SK-N-SH treated with all-trans-retinoic acid at 6 μM for 48 hours (cell line): Measurements from ENCODE around the gene WSCD2.

ENCODE experiments used
- ATAC-seq: fragments of 200-7000 bp; cut with Tn5 transposase; 3 replicates; pipeline ENCODE4 v1.9.1; 2020; ENCODE audit warnings: mild to moderate bottlenecking, moderate library complexity
- ARNTL ChIP-seq: fragments of 450-650 bp; formaldehyde crosslinking; IDR thresholded peaks from 2 replicates; pipeline ENCODE4 v1.5.0; 2020; ENCODE audit warnings: low read depth, mild to moderate bottlenecking, moderate library complexity, borderline replicate concordance
- CREB5 ChIP-seq: fragments of 250-450 bp; sonication (Bioruptor Pico); IDR thresholded peaks from 2 replicates; pipeline ENCODE4 v1.5.1; 2020; ENCODE audit warnings: low read depth, mild to moderate bottlenecking, moderate library complexity
- CSDC2 ChIP-seq: fragments of 250-450 bp; sonication (Bioruptor Pico); IDR thresholded peaks from 2 replicates; pipeline ENCODE4 v1.5.0; 2020; ENCODE audit warnings: mild to moderate bottlenecking, moderate library complexity
- CSRNP3 ChIP-seq: fragments of 250-450 bp; sonication (Bioruptor Pico); IDR thresholded peaks from 2 replicates; pipeline ENCODE4 v1.5.1; 2021; ENCODE audit warnings: mild to moderate bottlenecking, moderate library complexity
- ESRRG ChIP-seq: fragments of 250-450 bp; sonication (Bioruptor Pico); IDR thresholded peaks from 2 replicates; pipeline ENCODE4 v1.6.1; 2021; ENCODE audit warnings: mild to moderate bottlenecking
- GLIS3 ChIP-seq: fragments of 250-450 bp; sonication (Bioruptor Pico); IDR thresholded peaks from 2 replicates; pipeline ENCODE4 v1.5.0; 2020; ENCODE audit warnings: mild to moderate bottlenecking, moderate library complexity
- ISL1 ChIP-seq: fragments of 250-450 bp; sonication (Bioruptor Pico); IDR thresholded peaks from 2 replicates; pipeline ENCODE4 v2.1.2; 2022; ENCODE audit warnings: mild to moderate bottlenecking, moderate library complexity
- OSR1 ChIP-seq: fragments of 250-450 bp; sonication (Bioruptor Pico); IDR thresholded peaks from 2 replicates; pipeline ENCODE4 v1.8.0; 2022; ENCODE audit warnings: moderate library complexity, mild to moderate bottlenecking, inconsistent platforms
- PATZ1 ChIP-seq: fragments of 250-450 bp; sonication (Bioruptor Pico); IDR thresholded peaks from 2 replicates; pipeline ENCODE4 v1.8.0; 2020; ENCODE audit warnings: mild to moderate bottlenecking, moderate library complexity, borderline replicate concordance
- POU6F1 ChIP-seq: fragments of 250-450 bp; sonication (Bioruptor Pico); IDR thresholded peaks from 2 replicates; pipeline ENCODE4 v1.8.0; 2021; ENCODE audit warnings: low read depth, mild to moderate bottlenecking, moderate library complexity, borderline replicate concordance
- PPARA ChIP-seq: fragments of 250-450 bp; sonication (Bioruptor Pico); IDR thresholded peaks from 2 replicates; pipeline ENCODE4 v1.5.0; 2020; ENCODE audit warnings: mild to moderate bottlenecking, borderline replicate concordance
- RARB ChIP-seq: fragments of 250-450 bp; sonication (Bioruptor Pico); IDR thresholded peaks from 2 replicates; pipeline ENCODE4 v1.8.0; 2021; ENCODE audit warnings: mild to moderate bottlenecking, moderate library complexity
- SNAI2 ChIP-seq: fragments of 250-450 bp; sonication (Bioruptor Pico); IDR thresholded peaks from 2 replicates; pipeline ENCODE4 v1.5.0; 2020; ENCODE audit warnings: mild to moderate bottlenecking, moderate library complexity
- TCF4 ChIP-seq: fragments of 250-450 bp; sonication (Bioruptor Pico); IDR thresholded peaks from 2 replicates; pipeline ENCODE4 v1.8.0; 2021; ENCODE audit warnings: mild to moderate bottlenecking, moderate library complexity, borderline replicate concordance
- TSHZ2 ChIP-seq: fragments of 250-450 bp; sonication (Bioruptor Pico); IDR thresholded peaks from 2 replicates; pipeline ENCODE4 v1.5.0; 2020; ENCODE audit warnings: mild to moderate bottlenecking, moderate library complexity
- ZC3H10 ChIP-seq: fragments of 250-450 bp; sonication (Bioruptor Pico); IDR thresholded peaks from 2 replicates; pipeline ENCODE4 v1.5.1; 2021; ENCODE audit warnings: mild to moderate bottlenecking, moderate library complexity
- ZFP3 ChIP-seq: fragments of 250-450 bp; sonication (Bioruptor Pico); IDR thresholded peaks from 2 replicates; pipeline ENCODE4 v1.5.0; 2020; ENCODE audit warnings: mild to moderate bottlenecking, moderate library complexity
- ZFP30 ChIP-seq: fragments of 450-650 bp; formaldehyde crosslinking; IDR thresholded peaks from 2 replicates; pipeline ENCODE4 v1.5.0; 2022; ENCODE audit warnings: mild to moderate bottlenecking, moderate library complexity
- ZNF70 ChIP-seq: fragments of 450-650 bp; formaldehyde crosslinking; IDR thresholded peaks from 2 replicates; pipeline ENCODE4 v1.5.0; 2020; ENCODE audit warnings: mild to moderate bottlenecking, moderate library complexity
- ZNF8 ChIP-seq: fragments of 450-650 bp; formaldehyde crosslinking; IDR thresholded peaks from 2 replicates; pipeline ENCODE4 v1.5.0; 2020; ENCODE audit warnings: mild to moderate bottlenecking, moderate library complexity

The WSCD2 gene

GRCh38 chr12:108166505-108166904, 37.4 kb downstream of the WSCD2 start:
- ATAC-seq = no peak
- no peak for TF ChIP-seq ARNTL
- TF ChIP-seq CSRNP3 (CRISPR knock-in tag) = no peak
- no peak for TF ChIP-seq PPARA
- TF ChIP-seq GLIS3 (CRISPR knock-in tag) = no peak
- TF ChIP-seq OSR1 (CRISPR knock-in tag) = no peak
- TF ChIP-seq TSHZ2 (CRISPR knock-in tag) = no peak
- no peak for TF ChIP-seq ZNF70
- TF ChIP-seq ZFP30 (CRISPR knock-in tag) = no peak
- no peak for TF ChIP-seq TCF4
- TF ChIP-seq ZC3H10 = no peak
- TF ChIP-seq RARB (CRISPR knock-in tag) = no peak
- no peak for TF ChIP-seq ZNF8 (CRISPR knock-in tag)
- TF ChIP-seq ZFP3 = no peak
- TF ChIP-seq, all 23 proteins: peak for 0

GRCh38 chr12:108167974-108168373, 38.9 kb downstream of the WSCD2 start:
- ATAC-seq = no peak
- TF ChIP-seq SNAI2 (CRISPR knock-in tag) = no peak
- TF ChIP-seq, all 23 proteins: peak for 0

- no peak for ATAC-seq
- TF ChIP-seq PPARA (no peak), CREB5 (CRISPR knock-in tag) (no peak), OSR1 (CRISPR knock-in tag) (no peak), ARNTL (no peak), SNAI2 (CRISPR knock-in tag) (no peak), ESRRG (CRISPR knock-in tag) (no peak), TCF4 (no peak), CSRNP3 (CRISPR knock-in tag) (no peak), ZFP3 (no peak), RARB (CRISPR knock-in tag) (no peak), PATZ1 (no peak)
- TF ChIP-seq, all 23 proteins: peak for 0
These were observed 40.6 kb downstream of the WSCD2 start for GRCh38 chr12:108169708-108170107.

- ATAC-seq = no peak
- TF ChIP-seq CSDC2 (CRISPR knock-in tag) (no peak), ZNF70 (no peak), ARNTL (no peak), ISL1 (CRISPR knock-in tag) (no peak), TSHZ2 (CRISPR knock-in tag) (no peak), SNAI2 (CRISPR knock-in tag) (no peak), POU6F1 (no peak), CSRNP3 (CRISPR knock-in tag) (no peak), OSR1 (CRISPR knock-in tag) (no peak)
- TF ChIP-seq, all 23 proteins: peak for 0
These were observed 41.1 kb downstream of the WSCD2 start for GRCh38 chr12:108170164-108170563.
